HG02852 (cell line): ENCODE data around the gene JUP.

Source experiments
- ATAC-seq: cut with Tn5 transposase; IDR thresholded peaks from one replicate; pipeline ENCODE4 v1.9.1; 2021; ENCODE audit warnings: mild to moderate bottlenecking, moderate library complexity; ENCODE audit not compliant: unreplicated experiment

The JUP gene

GRCh38 chr17:41724476-41725050, 61.9 kb downstream of the JUP start:
- ATAC-seq = no peak

DNA sequence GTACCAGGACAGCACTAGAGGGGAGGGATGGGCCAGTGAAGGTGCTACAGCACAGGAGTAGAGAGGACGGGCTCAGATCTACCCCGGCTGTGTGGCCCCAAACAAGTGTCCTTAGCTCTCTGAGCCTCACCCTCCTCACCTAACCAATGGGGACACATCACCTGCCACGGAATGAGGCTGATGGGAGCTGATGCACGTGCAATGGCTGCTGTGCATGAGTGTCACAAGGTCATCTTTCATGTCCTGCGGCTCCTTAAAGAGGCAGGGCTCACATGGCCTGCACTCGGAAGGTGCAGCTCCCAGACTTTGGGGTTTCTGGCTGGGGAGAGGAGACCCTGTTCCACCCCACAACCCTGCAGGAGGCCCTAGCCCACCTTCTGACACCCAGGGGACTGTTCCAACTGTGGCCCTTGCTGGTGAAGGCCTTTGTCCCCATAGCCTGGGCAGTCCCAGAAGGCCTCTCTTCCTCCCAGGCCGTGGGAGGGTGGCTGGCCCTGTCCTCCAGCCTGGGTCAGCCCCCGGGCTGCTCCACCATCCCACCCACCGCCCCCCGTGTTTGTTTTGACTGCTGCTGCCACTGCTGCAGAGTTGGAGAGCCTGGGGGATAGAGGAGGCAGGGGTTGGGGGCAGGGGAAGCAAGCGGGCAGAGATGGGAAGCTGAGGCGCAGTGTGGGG, 62.6 kb downstream of the JUP start:
- ATAC-seq = no peak

- ATAC-seq = no peak
Measured at GRCh38 chr17:41722231-41722630, 64.3 kb downstream of the JUP start.

DNA sequence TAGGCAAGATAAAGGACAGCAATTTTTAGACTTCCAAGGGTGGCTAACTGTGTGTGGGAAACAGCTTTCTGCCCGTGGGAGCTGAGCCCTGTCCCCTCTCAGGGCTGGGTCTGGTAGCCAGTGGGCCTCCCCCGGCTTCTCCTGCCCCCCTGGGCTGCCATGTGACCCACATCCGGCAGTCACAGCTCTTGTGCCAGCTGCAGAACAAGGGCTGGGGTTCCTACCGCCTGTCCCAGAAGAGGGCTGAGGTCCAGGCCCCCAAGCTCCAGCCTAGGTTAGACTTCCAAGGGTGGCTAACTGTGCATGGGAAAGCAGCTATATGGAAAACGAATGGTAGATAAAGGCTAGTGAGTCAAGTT, 68.2 kb downstream of the JUP start:
- ATAC-seq = no peak

DNA sequence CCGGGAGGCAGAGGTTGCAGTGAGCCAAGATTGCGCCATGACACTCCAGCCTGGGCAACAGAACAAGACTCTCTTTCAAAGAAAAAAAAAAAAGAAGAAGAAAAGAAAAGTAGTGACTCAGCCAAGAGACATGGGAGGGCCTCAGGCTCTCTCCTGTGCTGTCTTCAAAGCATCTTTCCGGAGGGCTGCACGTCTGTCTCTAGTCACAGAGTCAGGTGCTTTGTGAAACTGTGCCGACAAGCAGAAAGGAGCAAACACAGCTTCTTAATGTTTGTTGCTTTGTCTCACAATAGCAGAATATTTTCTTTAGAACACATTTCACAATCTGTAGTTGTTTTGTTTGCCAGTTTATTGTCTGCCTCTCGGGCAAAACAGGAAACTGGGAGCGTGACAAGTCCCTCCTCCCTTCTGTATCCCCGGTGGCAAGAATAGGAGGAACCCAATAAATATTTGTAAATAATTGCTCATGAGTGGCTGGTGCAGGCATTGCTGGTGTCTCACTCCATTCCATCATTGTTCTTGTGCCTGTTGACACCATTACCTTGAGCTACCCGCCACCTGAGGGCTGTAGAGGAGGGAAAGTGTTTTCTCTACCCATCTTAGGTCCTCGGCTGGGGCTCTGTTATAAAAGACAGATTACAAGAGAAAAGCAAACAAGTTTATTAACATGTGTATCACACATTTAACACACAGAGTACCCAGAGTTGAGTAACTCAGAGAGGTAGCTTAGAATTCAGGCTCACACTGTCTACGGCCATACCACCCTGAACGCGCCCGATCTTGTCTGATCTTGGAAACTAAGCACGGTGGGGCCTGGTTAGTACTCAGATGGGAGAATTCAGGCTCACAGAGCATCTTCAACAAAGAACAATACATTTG, 68.9 kb downstream of the JUP start:
- ATAC-seq = no peak

- no peak for ATAC-seq
Measured at GRCh38 chr17:41711669-41712400, 74.7 kb downstream of the JUP start, which contains the start of gene GAST. TSS of gene GAST (plus strand) at chr17:41712331. CDS start at chr17:41715437, 3,106 bp downstream.

DNA sequence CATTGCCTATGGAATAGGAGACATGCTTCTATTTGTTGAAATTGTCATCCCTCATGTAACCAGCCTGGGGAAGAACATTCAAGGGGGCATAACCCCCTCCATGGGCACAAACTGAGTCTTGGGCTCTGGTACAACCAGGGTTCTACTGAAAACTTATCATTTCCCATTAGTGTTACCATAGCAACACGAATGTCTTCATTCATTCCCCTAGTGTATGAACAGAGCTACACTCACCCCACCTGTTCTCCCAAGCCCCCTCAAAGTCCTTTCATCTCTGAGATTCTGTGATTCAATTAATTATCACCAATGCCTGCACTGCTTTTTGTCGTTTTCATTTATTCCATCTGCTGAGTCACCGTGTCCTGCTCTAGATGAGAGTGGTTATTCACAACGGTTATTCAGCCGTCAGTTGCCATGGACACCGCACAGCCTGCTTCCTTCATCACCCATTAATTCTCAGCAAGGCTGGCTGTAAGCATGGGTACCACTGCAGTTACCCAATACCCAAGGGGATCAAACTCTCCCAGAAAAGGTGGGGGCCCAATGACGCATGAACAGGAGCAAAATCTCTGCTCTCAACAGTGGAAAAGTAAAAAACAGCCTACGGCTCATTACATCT, 75.9 kb downstream of the JUP start:
- ATAC-seq = no peak

- ATAC-seq = no peak
Measured at GRCh38 chr17:41707803-41708669, 78.5 kb downstream of the JUP start.

GRCh38 chr17:41705271-41705991, 81.1 kb downstream of the JUP start:
- ATAC-seq = no peak
